Neural cell (in vitro differentiated cells): ENCODE data around the gene CA6. TPM values are rescaled to one million over a fixed set of nuclear protein-coding genes. Genes with fewer than 3 reads are reported as not detected.

Source experiments
- H2AFZ ChIP-seq: fragments of 200-600, 300-800 bp; sonication (generic), shearing (Covaris generic); 2 replicates; pipeline ENCODE4 v1.6.0; 2014; ENCODE audit warnings: low read depth, mild to moderate bottlenecking, antibody characterized with exemption, low read length, moderate library complexity
- H3F3A ChIP-seq: fragments of 200-600 bp; shearing (Covaris generic); 2 replicates; pipeline ENCODE4 v1.6.1; 2016; ENCODE audit warnings: mild to moderate bottlenecking, moderate library complexity, mixed read lengths, antibody characterized with exemption, low read length; ENCODE audit not compliant: insufficient read depth, poor library complexity, severe bottlenecking
- H3K27ac ChIP-seq: fragments of 200-600, 300-800 bp; sonication (generic), shearing (Covaris generic); 2 replicates; pipeline ENCODE4 v1.5.1; 2014; ENCODE audit warnings: mild to moderate bottlenecking, low read length, moderate library complexity
- H3K27me3 ChIP-seq: fragments of 300-800, 200-600 bp; sonication (generic), shearing (Covaris generic); 2 replicates; pipeline ENCODE4 v1.6.0; 2014; ENCODE audit warnings: mild to moderate bottlenecking, low read depth, low read length, moderate library complexity; ENCODE audit not compliant: insufficient read depth
- H3K36me3 ChIP-seq: fragments of 300-800, 200-600 bp; sonication (generic), shearing (Covaris generic); 2 replicates; pipeline ENCODE4 v1.5.1; 2014; ENCODE audit warnings: mild to moderate bottlenecking, antibody characterized with exemption, low read length, moderate library complexity; ENCODE audit not compliant: insufficient read depth
- H3K4me2 ChIP-seq: fragments of 300-800, 200-600 bp; sonication (generic), shearing (Covaris generic); 2 replicates; pipeline ENCODE4 v1.6.0; 2014; ENCODE audit warnings: mild to moderate bottlenecking, low read length
- H3K4me3 ChIP-seq: fragments of 300-800, 200-600 bp; sonication (generic), shearing (Covaris generic); 2 replicates; pipeline ENCODE4 v1.5.1; 2014; ENCODE audit warnings: mild to moderate bottlenecking, low read length, moderate library complexity
- H3K79me2 ChIP-seq: fragments of 200-600 bp; shearing (Covaris generic); replicated peaks from 2 replicates; pipeline ENCODE4 v1.6.0; 2014; ENCODE audit warnings: mild to moderate bottlenecking, low read length, moderate library complexity; ENCODE audit not compliant: insufficient read depth
- H3K9ac ChIP-seq: fragments of 300-800, 200-600 bp; sonication (generic), shearing (Covaris generic); 2 replicates; pipeline ENCODE4 v1.6.1; 2016; ENCODE audit warnings: mild to moderate bottlenecking, low read length, mixed read lengths
- H3K9me2 ChIP-seq: fragments of 200-600 bp; shearing (Covaris generic); 2 replicates; pipeline ENCODE4 v1.6.1; 2016; ENCODE audit warnings: mild to moderate bottlenecking, low read length, mixed read lengths; ENCODE audit not compliant: insufficient read depth
- H3K9me3 ChIP-seq: fragments of 200-600, 300-800 bp; sonication (generic), shearing (Covaris generic); 2 replicates; pipeline ENCODE4 v1.6.1; 2016; ENCODE audit warnings: mild to moderate bottlenecking, mixed run types, low read length, moderate library complexity, mixed read lengths
- H4K20me1 ChIP-seq: fragments of 200-600 bp; shearing (Covaris generic); 2 replicates; pipeline ENCODE4 v1.6.1; 2016; ENCODE audit warnings: mild to moderate bottlenecking, mixed run types; ENCODE audit not compliant: insufficient read depth
- CTCF ChIP-seq: fragments of 450-650 bp; IDR thresholded peaks from 2 replicates; pipeline ENCODE4 v1.5.1; 2014; ENCODE audit warnings: antibody characterized with exemption, mild to moderate bottlenecking, moderate library complexity; ENCODE audit not compliant: poor library complexity, severe bottlenecking
- EP300 ChIP-seq: fragments of 450-650 bp; conservative IDR thresholded peaks from 2 replicates; pipeline ENCODE4 v1.6.1; 2014; ENCODE audit warnings: antibody characterized with exemption, mild to moderate bottlenecking, moderate library complexity; ENCODE audit not compliant: poor library complexity, severe bottlenecking
- EZH2 ChIP-seq: fragments of 200-600, 300-800 bp; shearing (Covaris generic), sonication (generic); IDR thresholded peaks from 2 replicates; pipeline ENCODE4 v1.6.1; 2014; ENCODE audit warnings: antibody characterized with exemption, low read length, borderline replicate concordance, mild to moderate bottlenecking; ENCODE audit not compliant: insufficient read depth, poor library complexity, severe bottlenecking
- MXI1 ChIP-seq: fragments of 450-650 bp; conservative IDR thresholded peaks from 2 replicates; pipeline ENCODE4 v1.6.1; 2014; ENCODE audit warnings: antibody characterized with exemption, mild to moderate bottlenecking; ENCODE audit not compliant: poor library complexity, severe bottlenecking
- POLR2AphosphoS5 ChIP-seq: IDR thresholded peaks from 2 replicates; pipeline ENCODE4 v1.6.1; 2012
- RAD21 ChIP-seq: fragments of 450-650 bp; conservative IDR thresholded peaks from 2 replicates; pipeline ENCODE4 v1.6.1; 2014; ENCODE audit warnings: antibody characterized with exemption, mild to moderate bottlenecking, moderate library complexity
- REST ChIP-seq: IDR thresholded peaks from 2 replicates; pipeline ENCODE4 v1.6.1; 2012; ENCODE audit warnings: borderline replicate concordance
- SMC3 ChIP-seq: fragments of 450-650 bp; conservative IDR thresholded peaks from 2 replicates; pipeline ENCODE4 v1.6.1; 2014; ENCODE audit warnings: antibody characterized with exemption, mild to moderate bottlenecking, moderate library complexity; ENCODE audit not compliant: poor library complexity
- TAF1 ChIP-seq: IDR thresholded peaks from 2 replicates; pipeline ENCODE4 v1.6.1; 2012; ENCODE audit warnings: low read depth
- polyA plus RNA-seq: library from polyadenylated mRNA; depleted of rRNA; stranded (reverse); fragments of >200 nt; gene quantifications from 2 replicates; pipeline ENCODE4 v1.2.3, GENCODE V29; 2014

The CA6 gene
- polyA plus RNA-seq, 1 donor from 2014 or later = not detected

- H3K9me2 ChIP-seq = no peaks in the 10 kb centered on the region
- H4K20me1 ChIP-seq = no peaks in the 10 kb centered on the region
- TF ChIP-seq SMC3 = no peak
- H3K9ac ChIP-seq = no peak overlapping the region
- no peak overlapping the region for H3K27ac ChIP-seq
- no peaks in the 10 kb centered on the region for H3K9me3 ChIP-seq
- H3F3A ChIP-seq = no peaks in the 10 kb centered on the region
- no peaks in the 10 kb centered on the region for H3K79me2 ChIP-seq
- no peaks in the 10 kb centered on the region for H3K36me3 ChIP-seq
- H3K4me3 ChIP-seq = no peak overlapping the region
- H3K4me2 ChIP-seq = no peak overlapping the region
- H3K27me3 ChIP-seq = no peaks in the 10 kb centered on the region
- no peak overlapping the region for H2AFZ ChIP-seq
Measured at GRCh38 chr1:9014475-9015375, 69.1 kb downstream of the CA6 start.

- Histone ChIP-seq H2AFZ (no peak overlapping the region), H3K27ac (no peak overlapping the region), H4K20me1 (no peaks in the 10 kb centered on the region), H3K27me3 (no peaks in the 10 kb centered on the region), H3K9me3 (no peaks in the 10 kb centered on the region), H3F3A (no peaks in the 10 kb centered on the region), H3K79me2 (no peaks in the 10 kb centered on the region), H3K9ac (no peak overlapping the region), H3K9me2 (no peaks in the 10 kb centered on the region), H3K4me3 (no peak overlapping the region), H3K4me2 (no peak overlapping the region), H3K36me3 (no peaks in the 10 kb centered on the region)
- TF ChIP-seq RAD21 = no peak
- no peak for TF ChIP-seq POLR2AphosphoS5
- TF ChIP-seq EZH2 = no peak
- TF ChIP-seq SMC3 = no peak
- no peak for TF ChIP-seq TAF1
- no peak for TF ChIP-seq REST
- no peak for TF ChIP-seq EP300
- no peak for TF ChIP-seq CTCF
- TF ChIP-seq MXI1 = no peak
Measured at GRCh38 chr1:9016455-9016854, 70.8 kb downstream of the CA6 start.
